Stimulated activated memory B cell treated with anti-CD40 and anti-IgM and Interleukin-4, amounts not matched to agents 10 μg/mL and 1 μg/mL and 100 μg/mL, for 72 hours (primary cell): Measurements from ENCODE around the gene ZNF460.
"Not testable (repeated sequence)": the region's sequence is repeated elsewhere in the genome, so short reads cannot be mapped to it uniquely, and the experiment has no call there.

Experiments
- ATAC-seq: fragments of 150-1000 bp; cut with Tn5 transposase; 2 replicates; pipeline ENCODE4 v1.10.0; 2021
- H3K27ac Mint-ChIP-seq: one replicate; pipeline ENCODE4 v1.8.0; 2022; ENCODE audit warnings: mild to moderate bottlenecking, mixed read lengths
- H3K27me3 Mint-ChIP-seq: one replicate; pipeline ENCODE4 v1.8.0; 2022; ENCODE audit warnings: mixed read lengths
- H3K36me3 Mint-ChIP-seq: one replicate; pipeline ENCODE4 v1.8.0; 2022; ENCODE audit warnings: mixed read lengths
- H3K4me1 Mint-ChIP-seq: one replicate; pipeline ENCODE4 v1.8.0; 2022; ENCODE audit warnings: mixed read lengths
- H3K4me3 Mint-ChIP-seq: one replicate; pipeline ENCODE4 v1.8.0; 2022; ENCODE audit warnings: mild to moderate bottlenecking, moderate library complexity, mixed read lengths
- H3K9me3 Mint-ChIP-seq: one replicate; pipeline ENCODE4 v1.8.0; 2022; ENCODE audit warnings: mixed read lengths

Gene ZNF460

GRCh38 chr19:57267291-57267690, 13.0 kb upstream of the ZNF460 start:
- Mint-ChIP-seq H3K9me3 (no peaks in the 10 kb centered on the region), H3K4me3 (no peak overlapping the region), H3K36me3 (peaks cover 31% of the 10 kb centered on the region), H3K27me3 (no peaks in the 10 kb centered on the region), H3K27ac (peak overlapping the region; percentile 16), H3K4me1 (peaks cover 49% of the 10 kb centered on the region)
- no peak for ATAC-seq

- Mint-ChIP-seq H3K27ac (peak overlapping the region; percentile 92), H3K27me3 (no peaks in the 10 kb centered on the region), H3K4me3 (peak overlapping the region; percentile 62), H3K9me3 (no peaks in the 10 kb centered on the region), H3K4me1 (peaks cover 64% of the 10 kb centered on the region), H3K36me3 (peaks cover 36% of the 10 kb centered on the region)
- peak; percentile 86 for ATAC-seq
These were observed 10.6 kb upstream of the ZNF460 start for GRCh38 chr19:57269515-57270250.

- no peak for ATAC-seq
- peaks cover 60% of the 10 kb centered on the region for H3K4me1 Mint-ChIP-seq
- no peaks in the 10 kb centered on the region for H3K9me3 Mint-ChIP-seq
- peaks cover 25% of the 10 kb centered on the region for H3K36me3 Mint-ChIP-seq
- peak overlapping the region; percentile 9 for H3K27ac Mint-ChIP-seq
- H3K27me3 Mint-ChIP-seq = no peaks in the 10 kb centered on the region
- no peak overlapping the region for H3K4me3 Mint-ChIP-seq
These were observed 9.0 kb upstream of the ZNF460 start for GRCh38 chr19:57271280-57271679.

GRCh38 chr19:57273014-57273413, 7.3 kb upstream of the ZNF460 start:
- H3K36me3 Mint-ChIP-seq = peaks cover 17% of the 10 kb centered on the region
- H3K9me3 Mint-ChIP-seq = no peaks in the 10 kb centered on the region
- peaks cover 48% of the 10 kb centered on the region for H3K4me1 Mint-ChIP-seq
- H3K4me3 Mint-ChIP-seq = no peak overlapping the region
- peak overlapping the region; percentile 78 for H3K27ac Mint-ChIP-seq
- no peaks in the 10 kb centered on the region for H3K27me3 Mint-ChIP-seq
- ATAC-seq = no peak

GRCh38 chr19:57276430-57276829, 3.9 kb upstream of the ZNF460 start:
- peaks cover 23% of the 10 kb centered on the region for H3K36me3 Mint-ChIP-seq
- no peak overlapping the region for H3K4me3 Mint-ChIP-seq
- no peak for ATAC-seq
- peak overlapping the region; percentile 89 for H3K27ac Mint-ChIP-seq
- H3K4me1 Mint-ChIP-seq = peaks cover 30% of the 10 kb centered on the region
- H3K27me3 Mint-ChIP-seq = no peaks in the 10 kb centered on the region
- no peaks in the 10 kb centered on the region for H3K9me3 Mint-ChIP-seq

- not testable (repeated sequence) for ATAC-seq, H3K9me3 Mint-ChIP-seq, H3K27me3 Mint-ChIP-seq, H3K4me3 Mint-ChIP-seq, H3K27ac Mint-ChIP-seq
- Mint-ChIP-seq H3K4me1 (peaks cover 35% of the 10 kb centered on the region), H3K36me3 (peaks cover 19% of the 10 kb centered on the region)
These were observed 1.8 kb upstream of the ZNF460 start for GRCh38 chr19:57278481-57278880.

- ATAC-seq = peak; percentile 86
- peak overlapping the region; percentile 48 for H3K4me3 Mint-ChIP-seq
- H3K27ac Mint-ChIP-seq = no peak overlapping the region
- peaks cover 32% of the 10 kb centered on the region for H3K4me1 Mint-ChIP-seq
- H3K27me3 Mint-ChIP-seq = no peaks in the 10 kb centered on the region
- no peaks in the 10 kb centered on the region for H3K9me3 Mint-ChIP-seq
- peaks cover 19% of the 10 kb centered on the region for H3K36me3 Mint-ChIP-seq
These were observed 694 bp upstream of the ZNF460 start for GRCh38 chr19:57279418-57280164.

GRCh38 chr19:57280962-57281400, 696 bp downstream of the ZNF460 start:
- Mint-ChIP-seq H3K4me3 (no peak overlapping the region), H3K4me1 (peaks cover 37% of the 10 kb centered on the region), H3K27me3 (no peaks in the 10 kb centered on the region), H3K27ac (no peak overlapping the region), H3K36me3 (peaks cover 31% of the 10 kb centered on the region), H3K9me3 (no peaks in the 10 kb centered on the region)
- ATAC-seq = no peak

- no peaks in the 10 kb centered on the region for H3K9me3 Mint-ChIP-seq
- ATAC-seq = peak; percentile 64
- peaks cover 38% of the 10 kb centered on the region for H3K4me1 Mint-ChIP-seq
- no peaks in the 10 kb centered on the region for H3K27me3 Mint-ChIP-seq
- peaks cover 41% of the 10 kb centered on the region for H3K36me3 Mint-ChIP-seq
- no peak overlapping the region for H3K4me3 Mint-ChIP-seq
- H3K27ac Mint-ChIP-seq = no peak overlapping the region
These were observed 1.8 kb downstream of the ZNF460 start for GRCh38 chr19:57282011-57282643.

- Mint-ChIP-seq H3K27me3 (no peaks in the 10 kb centered on the region), H3K9me3 (peaks cover 3% of the 10 kb centered on the region), H3K36me3 (peaks cover 83% of the 10 kb centered on the region), H3K27ac (peak overlapping the region; percentile 37), H3K4me1 (peaks cover 39% of the 10 kb centered on the region), H3K4me3 (no peak overlapping the region)
- no peak for ATAC-seq
These were observed 8.1 kb downstream of the ZNF460 start for GRCh38 chr19:57288373-57288772.

GRCh38 chr19:57290970-57291369, 10.7 kb downstream of the ZNF460 start:
- peaks cover 40% of the 10 kb centered on the region for H3K4me1 Mint-ChIP-seq
- ATAC-seq = no peak
- H3K27ac Mint-ChIP-seq = no peak overlapping the region
- H3K9me3 Mint-ChIP-seq = peaks cover 7% of the 10 kb centered on the region
- no peak overlapping the region for H3K4me3 Mint-ChIP-seq
- no peaks in the 10 kb centered on the region for H3K27me3 Mint-ChIP-seq
- peaks cover 90% of the 10 kb centered on the region for H3K36me3 Mint-ChIP-seq

- no peak overlapping the region for H3K4me3 Mint-ChIP-seq
- ATAC-seq = no peak
- H3K27ac Mint-ChIP-seq = no peak overlapping the region
- peaks cover 91% of the 10 kb centered on the region for H3K36me3 Mint-ChIP-seq
- no peaks in the 10 kb centered on the region for H3K27me3 Mint-ChIP-seq
- H3K4me1 Mint-ChIP-seq = peaks cover 44% of the 10 kb centered on the region
- peaks cover 7% of the 10 kb centered on the region for H3K9me3 Mint-ChIP-seq
These were observed 12.3 kb downstream of the ZNF460 start for GRCh38 chr19:57292547-57292946.

GRCh38 chr19:57293719-57294118, 13.4 kb downstream of the ZNF460 start:
- peaks cover 7% of the 10 kb centered on the region for H3K9me3 Mint-ChIP-seq
- H3K4me3 Mint-ChIP-seq = no peak overlapping the region
- H3K36me3 Mint-ChIP-seq = peaks cover 92% of the 10 kb centered on the region

GRCh38 chr19:57302020-57302465, 21.8 kb downstream of the ZNF460 start:
- no peak for ATAC-seq
- Mint-ChIP-seq H3K36me3 (peaks cover 66% of the 10 kb centered on the region), H3K4me1 (peaks cover 37% of the 10 kb centered on the region), H3K9me3 (no peaks in the 10 kb centered on the region), H3K4me3 (no peak overlapping the region), H3K27me3 (no peaks in the 10 kb centered on the region), H3K27ac (no peak overlapping the region)

More at GRCh38 chr19:57293719-57294118, 13.4 kb downstream of the ZNF460 start:
- Mint-ChIP-seq H3K27ac (no peak overlapping the region), H3K27me3 (no peaks in the 10 kb centered on the region), H3K4me1 (peaks cover 38% of the 10 kb centered on the region)
- ATAC-seq = no peak

- no peak for ATAC-seq
- H3K27me3 Mint-ChIP-seq = no peaks in the 10 kb centered on the region
- H3K4me1 Mint-ChIP-seq = peaks cover 31% of the 10 kb centered on the region
- no peak overlapping the region for H3K27ac Mint-ChIP-seq
- H3K36me3 Mint-ChIP-seq = peaks cover 57% of the 10 kb centered on the region
- no peaks in the 10 kb centered on the region for H3K9me3 Mint-ChIP-seq
- H3K4me3 Mint-ChIP-seq = no peak overlapping the region
These were observed 22.6 kb downstream of the ZNF460 start for GRCh38 chr19:57302727-57303401.
